Esophagus muscularis mucosa (tissue), 4 donors: ENCODE results near the gene NUP62.

Source experiments
- CTCF ChIP-seq, 3 experiments: fragments of 200-600 bp in 2 of 3; fragments of 450-650 bp in 1 of 3; sonication (generic) in 2 of 3; IDR thresholded peaks; one replicate each; pipeline ENCODE4 v1.5.1; 2017 to 2019; ENCODE audit warnings: antibody characterized with exemption in 3 of 3, mild to moderate bottlenecking in 2 of 3, moderate library complexity in 1 of 3
- EP300 ChIP-seq: sonication (generic); formaldehyde crosslinking; IDR thresholded peaks from one replicate; pipeline ENCODE4 v1.6.1; 2017; ENCODE audit warnings: antibody characterized with exemption
- POLR2A ChIP-seq: fragments of 450-650 bp; IDR thresholded peaks from one replicate; pipeline ENCODE4 v1.6.1; 2017; ENCODE audit warnings: antibody characterized with exemption, moderate library complexity, mild to moderate bottlenecking, low read depth
- POLR2AphosphoS5 ChIP-seq, 2 donors: sonication (generic); formaldehyde crosslinking; IDR thresholded peaks; one replicate each; pipeline ENCODE4 v1.6.1; 2017; ENCODE audit warnings: antibody characterized with exemption in 2 of 2

DNA sequence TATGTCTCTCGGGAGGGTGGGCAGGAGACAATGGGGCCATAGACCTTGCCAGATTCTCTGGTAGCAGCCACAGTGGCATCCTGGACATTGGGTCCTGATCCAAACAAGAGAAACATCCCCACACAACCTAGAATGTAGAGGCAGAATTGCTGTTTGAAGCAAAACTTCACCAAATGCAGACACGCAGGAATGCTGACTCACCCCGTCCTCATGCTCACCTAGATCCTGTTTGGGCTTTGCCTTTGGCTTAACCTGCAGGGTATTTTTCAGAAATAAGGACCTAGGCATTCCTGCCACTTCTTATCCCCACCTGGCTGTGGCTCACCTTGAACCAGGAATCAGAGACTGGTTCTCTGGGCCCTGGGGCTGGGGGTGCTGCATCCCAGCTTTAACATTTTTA lies 44.5 kb downstream of the NUP62 start:
- TF ChIP-seq CTCF (IDR thresholded peaks at IDR 0.05) (no peak), POLR2A (no peak), POLR2AphosphoS5 (IDR thresholded peaks at IDR 0.05) (no peak), EP300 (no peak)
